GM19023 (cell line): ENCODE data around the gene CELA2B.
"Not testable (repeated sequence)": the region's sequence is repeated elsewhere in the genome, so short reads cannot be mapped to it uniquely, and the experiment has no call there.

ENCODE experiments used
- ATAC-seq: cut with Tn5 transposase; IDR thresholded peaks from one replicate; pipeline ENCODE4 v1.9.1; 2021; ENCODE audit warnings: mild to moderate bottlenecking, moderate library complexity; ENCODE audit not compliant: unreplicated experiment

The CELA2B gene

DNA sequence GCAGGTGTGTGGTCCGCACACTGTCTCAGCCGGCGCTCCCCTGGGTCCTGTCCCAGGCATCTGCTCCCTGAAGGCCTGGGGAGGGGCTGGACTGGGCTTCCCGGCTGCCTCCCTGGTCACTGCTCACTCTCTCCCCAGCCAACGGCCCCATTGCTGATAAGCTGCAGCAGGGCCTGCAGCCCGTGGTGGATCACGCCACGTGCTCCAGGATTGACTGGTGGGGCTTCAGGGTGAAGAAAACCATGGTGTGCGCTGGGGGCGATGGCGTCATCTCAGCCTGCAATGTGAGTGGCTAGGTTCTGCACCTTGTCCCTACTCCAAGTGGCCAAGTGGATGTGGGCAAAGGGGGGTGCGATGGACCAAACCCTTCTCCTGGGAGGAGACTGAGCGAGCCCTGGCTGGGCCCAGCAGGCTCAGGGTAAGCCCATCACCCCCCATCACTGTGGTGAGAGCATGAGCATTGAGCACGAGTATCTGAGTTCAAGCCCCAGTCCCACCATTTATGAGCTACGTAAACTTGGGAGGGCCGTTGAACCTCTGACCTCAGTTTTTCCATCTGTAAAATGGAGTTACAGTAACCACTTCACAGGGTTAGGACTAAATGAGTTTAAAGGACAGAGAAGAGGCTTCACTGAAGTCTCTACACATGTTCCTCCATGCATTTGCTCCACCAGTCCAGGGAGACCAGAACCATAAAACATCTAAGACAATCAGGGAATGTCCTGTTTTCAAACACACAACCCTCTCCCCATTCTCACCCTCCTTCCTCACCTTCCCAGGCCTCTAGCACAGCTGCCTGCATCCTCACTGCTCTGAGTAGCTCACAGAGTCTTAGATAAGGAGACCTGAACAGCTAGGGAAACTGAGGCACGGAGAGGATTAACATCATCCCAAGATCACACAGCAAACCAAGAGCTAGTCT is 31.2 kb upstream of the CELA2B start:
- ATAC-seq = no peak

DNA sequence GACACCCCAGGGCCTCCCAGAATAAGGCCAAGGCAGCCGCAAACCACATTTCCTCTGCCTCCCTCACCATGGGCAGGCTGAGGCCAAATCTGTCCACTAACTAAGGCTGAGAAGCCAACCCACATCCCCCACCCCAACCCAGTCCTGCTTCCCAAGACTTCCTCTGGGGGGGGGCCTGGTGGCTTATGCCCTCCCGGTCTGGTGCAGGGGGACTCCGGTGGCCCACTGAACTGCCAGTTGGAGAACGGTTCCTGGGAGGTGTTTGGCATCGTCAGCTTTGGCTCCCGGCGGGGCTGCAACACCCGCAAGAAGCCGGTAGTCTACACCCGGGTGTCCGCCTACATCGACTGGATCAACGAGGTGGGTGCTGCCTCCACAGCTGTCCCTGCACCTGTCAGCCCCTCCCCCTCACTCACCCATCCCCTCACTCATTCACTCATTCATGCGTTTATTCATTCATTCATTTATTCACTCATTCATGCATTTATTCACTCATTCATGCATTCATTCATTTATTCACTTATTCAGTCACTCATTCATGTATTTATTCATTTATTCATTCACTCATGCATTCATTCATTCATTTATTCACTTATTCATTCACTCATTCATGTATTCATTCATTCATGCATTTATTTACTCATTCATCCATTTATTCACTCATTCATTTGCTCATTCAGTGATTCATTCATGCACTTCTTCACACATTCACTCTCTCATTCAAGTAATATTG is 30.3 kb upstream of the CELA2B start:
- ATAC-seq = no peak

DNA sequence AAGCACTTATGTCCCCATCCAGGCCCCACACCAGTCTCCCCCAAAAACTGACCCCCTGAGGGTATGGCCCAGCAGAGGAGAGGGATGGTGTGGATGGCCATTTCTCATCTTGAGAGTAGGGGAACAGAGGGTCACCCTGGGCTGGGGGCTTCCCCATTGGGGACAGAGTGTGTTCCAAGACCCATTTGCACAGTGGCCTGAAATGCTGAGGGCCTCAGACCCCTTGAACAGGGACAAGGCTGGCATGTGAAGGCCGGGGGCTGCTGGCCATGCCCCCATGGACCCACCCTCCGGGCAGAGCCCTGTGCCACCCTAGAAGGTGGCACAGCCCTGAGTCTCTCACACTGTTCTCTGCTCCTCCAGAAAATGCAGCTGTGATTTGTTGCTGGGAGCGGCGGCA is 29.7 kb upstream of the CELA2B start:
- ATAC-seq = no peak

DNA sequence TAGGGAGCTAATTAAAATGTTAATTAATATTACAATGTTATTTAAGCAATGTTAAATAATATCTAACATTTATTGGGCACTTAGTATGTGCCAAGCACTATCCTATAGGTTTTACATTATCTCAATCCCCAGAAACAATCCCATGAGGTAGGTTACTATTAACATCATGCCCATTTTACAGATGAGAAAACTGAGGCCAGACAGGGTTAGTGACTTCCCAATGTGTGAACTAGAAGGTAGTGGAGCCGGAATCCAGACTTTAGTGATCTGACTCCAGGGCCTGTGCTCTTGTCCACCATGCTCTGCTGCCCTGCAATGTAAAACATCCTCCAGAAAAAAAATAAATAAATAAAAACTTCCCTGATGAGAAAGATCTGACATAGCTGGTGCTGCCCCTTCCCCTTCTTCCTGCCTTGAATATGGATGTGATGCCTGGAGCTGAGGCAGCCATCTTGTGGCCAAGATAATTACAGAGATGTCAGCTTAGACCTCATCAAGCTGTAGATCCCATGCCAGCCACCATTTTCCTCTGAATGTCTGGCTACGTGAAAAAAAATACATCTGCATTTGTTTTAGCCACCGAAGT is 26.9 kb upstream of the CELA2B start:
- no peak for ATAC-seq

DNA sequence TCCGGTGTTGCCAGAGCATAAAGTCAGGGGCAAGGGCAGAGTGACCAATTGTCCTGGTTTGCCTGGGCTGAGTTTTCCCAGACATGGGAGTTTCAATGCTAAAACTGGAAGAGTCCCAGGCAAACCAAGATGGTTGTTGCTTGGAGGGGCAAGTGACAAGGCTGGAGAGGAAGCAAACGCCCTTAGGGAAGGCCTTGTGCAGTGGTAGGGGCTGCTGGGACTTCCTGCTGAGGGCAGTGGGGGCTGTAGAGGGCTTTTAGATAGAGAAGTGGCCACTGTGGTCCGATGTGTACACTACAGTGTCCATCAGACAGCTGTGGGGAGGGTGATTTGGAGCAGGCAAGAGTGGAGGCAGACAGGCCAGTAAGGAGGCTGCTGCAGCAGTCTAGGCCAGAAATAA is 26.3 kb upstream of the CELA2B start:
- ATAC-seq = no peak

DNA sequence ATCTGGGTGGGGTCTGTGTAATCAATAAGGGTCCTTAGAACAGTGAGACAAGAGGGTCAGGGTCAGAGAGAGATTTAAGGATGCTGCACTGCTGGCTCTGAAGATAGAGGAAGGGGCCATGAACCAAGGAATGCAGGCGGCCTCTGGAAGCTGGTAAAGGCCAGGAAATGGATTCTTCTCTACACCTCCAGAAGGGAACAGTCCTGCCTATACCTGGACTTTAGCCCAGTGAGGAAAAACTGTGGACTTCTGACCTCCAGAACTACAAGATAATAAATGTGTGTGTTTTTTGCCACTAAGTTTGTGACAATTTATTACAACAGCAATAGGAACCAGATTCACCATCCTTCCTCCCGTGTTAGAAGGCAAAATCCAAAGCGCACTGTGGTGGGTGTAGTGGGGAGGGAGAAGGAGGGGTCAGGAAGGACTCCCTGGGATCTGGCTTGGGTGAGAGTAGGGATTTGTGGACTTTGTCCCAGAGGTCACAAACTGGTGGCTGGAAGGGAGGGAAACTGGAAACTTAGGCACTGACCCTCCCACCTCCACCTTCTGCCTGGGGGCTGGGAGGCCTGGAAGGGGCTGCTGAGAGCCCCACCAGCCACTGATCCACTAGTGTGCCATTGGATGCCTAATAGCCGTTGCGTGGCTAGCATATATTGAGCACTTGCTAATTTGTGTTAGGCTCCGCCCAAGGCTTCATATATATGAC is 24.7 kb upstream of the CELA2B start:
- ATAC-seq = no peak

DNA sequence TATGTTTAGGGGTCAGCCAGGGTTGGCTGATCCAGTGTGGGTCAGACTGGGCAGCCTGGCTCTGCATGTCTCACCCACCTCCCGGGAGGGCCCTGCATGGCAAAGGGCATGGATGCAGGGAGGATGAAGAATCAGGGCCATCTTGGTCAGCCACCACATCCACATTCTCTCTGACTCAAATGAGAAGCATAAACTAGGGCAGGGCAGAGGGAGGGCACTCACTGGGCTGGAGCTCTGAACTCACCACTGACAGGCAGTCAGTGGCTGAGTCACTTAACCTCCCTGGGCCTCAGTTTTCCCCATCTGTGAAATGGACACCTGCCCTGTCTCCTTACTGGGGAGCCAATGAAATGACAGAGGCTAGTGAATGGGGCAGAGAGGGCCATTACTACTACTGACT is 23.7 kb upstream of the CELA2B start:
- no peak for ATAC-seq

DNA sequence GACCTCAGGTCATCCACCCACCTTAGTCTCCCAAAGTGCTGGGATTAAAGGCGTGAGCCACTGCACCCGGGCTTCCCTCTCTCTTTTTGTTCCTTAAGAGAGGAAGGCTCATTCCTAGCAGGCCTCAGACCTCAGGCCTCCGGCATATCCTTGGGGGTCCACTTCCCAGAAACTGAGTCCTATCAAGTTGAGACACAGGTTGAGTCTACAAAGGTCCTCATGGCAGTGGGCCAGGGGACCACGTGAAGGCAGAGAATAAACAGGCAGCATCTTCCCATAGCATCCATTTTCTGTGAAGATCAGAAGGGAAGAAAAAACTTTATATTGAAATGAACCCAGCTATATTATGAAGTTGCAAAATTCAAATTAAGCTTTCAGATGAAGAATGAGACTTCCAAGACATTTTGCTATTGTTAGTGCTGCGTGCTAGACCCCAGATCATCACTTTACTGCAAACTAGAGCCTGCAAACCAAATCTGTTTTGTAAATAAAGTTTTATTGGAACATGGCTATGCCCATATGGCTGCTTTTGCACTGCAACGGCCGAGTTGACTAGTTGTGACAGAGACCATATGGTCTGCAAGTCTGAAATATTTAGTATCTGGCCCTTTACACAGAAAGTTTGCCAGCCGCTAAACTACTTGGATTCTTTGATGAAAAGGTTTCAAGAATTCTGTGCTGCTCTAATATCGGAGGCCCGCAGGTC is 22.9 kb upstream of the CELA2B start:
- ATAC-seq = no peak

DNA sequence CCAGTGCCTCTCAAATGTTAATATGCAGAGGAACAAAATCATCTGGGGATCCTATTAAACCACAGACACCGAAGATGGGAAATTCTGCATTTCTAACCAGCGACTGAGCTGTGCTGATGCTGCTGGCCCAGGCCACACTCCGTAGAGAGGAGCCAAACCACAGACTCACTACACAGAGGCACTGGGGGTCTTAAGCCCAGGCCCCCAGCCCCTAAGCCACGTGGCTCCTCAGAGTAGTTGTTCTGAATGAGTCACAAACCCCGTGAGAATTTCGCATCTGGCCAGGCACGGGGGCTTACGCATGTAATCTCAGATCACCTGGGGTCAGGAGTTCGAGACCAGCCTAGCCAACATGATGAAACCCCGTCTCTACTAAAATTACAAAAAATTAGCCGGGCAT is 22.2 kb upstream of the CELA2B start:
- no peak for ATAC-seq

DNA sequence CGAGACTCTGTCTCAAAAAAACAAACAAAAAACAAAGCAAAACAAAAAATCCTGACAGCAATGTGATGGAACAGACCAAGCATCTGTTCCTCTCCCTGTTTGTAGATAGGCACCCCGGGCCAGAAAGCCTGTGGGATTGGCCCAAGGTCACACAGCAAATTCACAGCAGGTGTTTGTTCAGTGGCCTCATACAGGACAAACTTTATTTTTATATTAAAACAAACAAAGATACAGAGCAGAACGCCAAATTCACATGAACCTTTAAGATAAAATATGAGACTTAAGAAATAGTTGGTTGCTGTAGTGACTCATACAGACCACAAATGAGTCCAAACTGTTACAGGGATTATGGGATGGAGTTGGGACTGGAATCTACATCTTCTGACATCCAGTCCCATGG is 21.6 kb upstream of the CELA2B start:
- ATAC-seq = no peak

DNA sequence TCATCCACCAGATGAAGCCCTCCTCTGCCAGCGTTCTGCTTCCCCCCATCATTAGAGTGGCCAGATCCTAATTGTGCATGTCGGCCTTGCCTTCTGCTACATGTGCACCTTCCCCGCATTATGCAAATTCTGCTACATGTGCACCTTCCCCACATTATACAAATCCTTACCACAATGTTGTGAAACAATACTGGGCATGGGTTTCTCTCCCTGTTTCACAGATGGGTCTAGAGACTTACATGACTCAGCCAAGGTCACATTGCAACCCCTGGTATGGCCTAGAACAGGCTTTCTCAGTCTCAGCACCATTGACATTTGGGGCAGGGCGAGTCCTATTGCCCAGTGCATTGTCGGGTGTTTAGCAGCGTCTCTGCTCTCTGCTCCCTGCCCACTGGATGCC is 20.4 kb upstream of the CELA2B start:
- ATAC-seq = no peak

DNA sequence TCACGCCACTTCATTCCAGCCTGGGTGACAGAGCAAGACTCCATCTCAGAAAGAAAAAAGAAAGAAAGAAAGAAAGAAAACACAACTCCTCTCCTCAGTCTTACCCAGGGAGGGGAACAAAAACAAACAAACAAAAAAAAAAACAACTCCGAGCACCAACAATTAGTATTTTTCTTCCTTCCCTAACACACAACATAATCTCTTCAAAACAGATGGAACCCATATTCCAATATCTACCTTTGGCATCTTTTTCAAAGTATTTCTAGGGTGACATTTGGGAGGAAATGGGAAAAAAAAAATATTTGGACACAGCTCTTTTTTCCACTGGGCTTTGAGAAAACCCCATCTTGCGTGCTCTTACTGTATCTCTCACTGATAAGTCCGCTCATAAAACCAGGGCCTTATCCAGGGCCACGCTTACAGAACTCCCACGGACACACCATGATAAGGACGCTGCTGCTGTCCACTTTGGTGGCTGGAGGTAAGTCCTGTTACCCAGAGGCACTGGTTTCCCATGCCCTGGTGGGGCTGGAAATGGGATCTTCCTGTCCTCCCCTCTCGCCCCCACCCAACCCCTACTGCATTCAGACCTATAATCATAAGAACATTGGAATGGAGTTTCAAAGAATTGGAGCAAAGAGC is 19.5 kb upstream of the CELA2B start, which contains the start of gene CELA2A:
Gene CELA2A, plus strand, starts transcription at position 420 of the 642 bp plus-strand sequence. Its CDS starts 22 bp downstream, at position 442.
- ATAC-seq = no peak

DNA sequence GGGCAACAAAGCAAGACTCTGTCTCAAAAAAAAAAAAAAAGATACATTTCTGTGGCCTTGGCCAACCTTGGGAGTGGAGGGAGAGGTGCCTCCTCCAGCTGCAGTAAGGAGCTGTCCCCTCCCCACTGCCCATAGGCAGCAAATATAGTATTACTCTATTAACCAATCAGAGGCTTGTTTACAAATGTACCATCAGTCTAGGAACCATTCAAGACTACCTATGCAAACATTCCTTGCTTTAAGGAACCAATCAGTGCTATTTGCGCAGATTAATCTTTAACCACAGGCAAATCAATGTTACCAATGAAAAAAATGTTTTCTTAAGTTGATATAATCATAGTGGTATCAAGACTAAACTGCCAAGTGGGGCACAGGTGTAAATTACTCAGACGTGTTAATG is 18.3 kb upstream of the CELA2B start:
- ATAC-seq = no peak

DNA sequence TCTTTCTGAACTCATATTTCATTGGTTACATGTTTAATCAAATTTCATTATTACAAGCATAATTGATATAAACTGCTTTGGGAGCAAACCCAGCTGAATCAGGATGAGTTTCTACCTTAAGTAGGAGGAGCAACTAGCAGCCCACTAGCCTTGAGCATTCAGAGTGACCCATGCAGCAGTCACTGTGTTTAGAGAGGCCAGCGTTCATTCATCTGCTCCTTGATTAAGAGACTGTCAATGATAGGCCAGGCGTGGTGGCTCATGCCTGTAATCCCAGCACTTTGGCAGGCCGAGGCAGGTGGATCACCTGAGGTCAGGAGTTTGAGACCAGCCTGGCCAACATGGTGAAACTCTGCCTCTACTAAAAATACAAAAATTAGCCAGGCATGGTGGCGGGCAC is 17.5 kb upstream of the CELA2B start:
- ATAC-seq = not testable (repeated sequence)

DNA sequence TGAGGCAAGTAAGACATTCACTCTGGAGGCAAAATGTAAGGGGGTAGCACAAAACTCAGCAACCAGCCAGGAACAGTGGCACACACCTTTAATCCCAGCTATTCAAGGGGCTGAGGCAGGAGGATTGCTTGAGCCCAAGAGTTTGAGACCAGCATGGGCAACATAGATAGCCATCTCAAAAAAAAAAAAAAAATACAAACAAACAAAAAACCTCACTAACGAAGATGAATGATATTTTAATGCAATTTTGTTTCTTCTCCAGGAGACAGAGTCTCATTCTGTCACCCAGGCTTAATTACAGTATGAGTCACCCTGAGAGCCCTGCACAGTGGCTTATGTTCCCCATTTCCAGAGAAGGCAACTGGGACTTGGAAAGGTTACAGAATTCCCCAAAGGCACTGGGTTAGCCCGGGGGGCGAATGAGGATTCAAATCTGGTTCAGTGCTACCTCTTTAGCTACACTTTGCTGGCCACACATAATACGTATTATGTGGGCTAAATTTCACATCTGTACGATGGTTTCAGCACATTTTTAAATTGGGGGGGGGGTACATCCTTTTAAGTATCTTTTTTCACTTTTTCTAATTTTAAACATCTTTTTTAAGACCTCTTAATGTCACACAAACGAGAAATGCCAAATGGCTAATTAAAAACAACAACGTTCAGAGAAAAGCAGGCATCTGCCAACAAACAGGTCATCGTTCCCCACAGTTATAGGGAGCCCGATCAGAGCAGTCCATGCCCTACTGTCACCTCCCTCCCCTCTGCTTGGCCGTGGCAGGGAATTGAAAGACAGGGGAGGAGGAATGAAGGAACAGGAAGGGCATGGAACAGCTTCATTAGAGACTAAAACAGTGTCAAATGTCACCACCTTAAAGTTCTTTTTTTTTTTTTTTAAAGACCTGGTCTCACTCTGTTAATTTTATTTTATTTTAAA is 15.9 kb upstream of the CELA2B start:
- ATAC-seq = no peak

DNA sequence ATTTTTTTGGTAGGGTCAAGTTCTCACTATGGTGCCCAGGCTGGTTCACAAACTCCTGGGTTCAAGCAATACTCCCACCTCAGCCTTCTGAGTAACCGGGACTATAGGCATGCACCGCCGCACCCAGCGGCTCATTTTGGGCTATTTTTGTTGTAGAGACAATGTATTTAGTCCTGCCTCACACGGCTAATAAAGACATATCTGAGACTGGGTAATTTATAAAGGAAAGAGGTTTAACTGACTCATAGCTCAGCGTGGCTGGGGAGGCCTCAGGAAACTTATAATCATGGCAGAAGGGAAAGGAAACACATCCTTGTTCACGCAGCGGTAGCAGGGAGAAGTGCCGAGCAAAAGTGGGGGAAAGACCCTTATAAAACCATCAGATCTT is 15.2 kb upstream of the CELA2B start:
- no peak for ATAC-seq

DNA sequence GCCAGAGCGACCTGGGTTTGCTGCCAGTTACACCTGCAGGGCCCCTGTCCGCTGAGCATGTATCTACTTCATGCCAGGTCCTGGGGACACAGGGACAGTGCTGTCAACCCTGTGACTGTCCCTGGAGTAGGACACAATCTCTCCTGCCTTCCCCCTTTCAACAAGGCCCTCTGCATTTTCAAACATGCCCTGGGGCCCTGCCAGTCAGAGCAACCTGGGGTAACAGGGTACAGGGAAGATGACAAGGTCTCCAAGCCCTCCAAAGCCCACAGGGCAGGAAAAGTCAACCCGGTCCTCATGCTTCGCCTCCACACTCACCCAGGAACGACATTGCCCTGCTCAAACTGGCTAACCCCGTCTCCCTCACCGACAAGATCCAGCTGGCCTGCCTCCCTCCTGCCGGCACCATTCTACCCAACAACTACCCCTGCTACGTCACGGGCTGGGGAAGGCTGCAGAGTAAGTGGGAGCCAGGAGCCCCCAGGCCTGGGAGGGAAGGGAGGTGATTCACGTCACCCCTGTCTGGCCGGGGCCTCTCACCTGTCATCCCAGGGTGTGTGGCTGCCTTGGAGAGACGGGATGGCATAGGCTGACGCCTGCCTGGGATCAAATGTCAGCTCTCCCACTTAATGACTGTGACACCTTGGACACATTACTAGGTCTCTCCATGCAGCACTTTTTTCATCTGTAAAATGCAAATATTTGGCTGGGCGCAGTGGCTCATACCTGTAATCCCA is 12.7 kb upstream of the CELA2B start:
- not testable (repeated sequence) for ATAC-seq

DNA sequence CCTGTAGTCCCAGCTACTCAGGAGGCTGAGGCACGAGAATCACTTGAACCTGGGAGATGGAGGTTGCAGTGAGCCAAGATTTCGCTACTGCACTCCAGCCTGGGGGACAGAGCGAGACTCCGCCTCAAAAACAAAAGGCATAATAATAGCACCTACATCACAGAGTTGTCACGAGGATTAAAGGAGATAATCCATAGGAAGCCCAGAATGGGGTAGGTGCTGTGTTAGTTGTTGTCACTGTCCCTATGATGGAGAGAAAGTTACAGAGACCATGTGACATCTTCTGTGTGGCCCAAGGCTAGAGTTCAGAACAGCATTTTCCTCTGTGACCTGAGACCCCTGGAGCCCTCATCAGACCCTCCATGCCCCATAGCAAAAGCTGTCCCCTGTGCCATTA is 12.0 kb upstream of the CELA2B start:
- ATAC-seq = not testable (repeated sequence)
